H1 (cell line): ENCODE results near the gene PGBD5. TPM values are rescaled to one million over a fixed set of nuclear protein-coding genes. Genes with fewer than 3 reads are reported as not detected.

Source experiments
- CTCF ChIA-PET: fragments of 300-600 bp; sonication (Branson Sonifier 250); formaldehyde crosslinking; loops from one replicate; lab custom pipeline; 2021; ENCODE audit not compliant: partially characterized antibody; lab: Charles Lee
- POLR2A ChIA-PET: fragments of 300-600 bp; sonication (Branson Sonifier 250); formaldehyde crosslinking; loops from one replicate; lab custom pipeline; 2021; ENCODE audit warnings: inconsistent platforms; ENCODE audit not compliant: partially characterized antibody; lab: Charles Lee
- DNase-seq, 2 experiments: peaks; one replicate each; pipeline versions ENCODE4 v3.0.0 to v3.0.0-alpha.2; 2010 to 2022; ENCODE audit warnings: low spot score in 2 of 2, low read depth in 1 of 2, mixed read lengths in 1 of 2
- FAIRE-seq: peaks from 2 replicates; lab custom pipeline; 2011; peaks lifted over from hg19 to GRCh38; lab: Jason Lieb, UNC
- H2AFZ ChIP-seq: 2 replicates; pipeline ENCODE4 v1.8.1; 2012; ENCODE audit warnings: low read length, inconsistent platforms
- H2AK5ac ChIP-seq: 2 replicates; pipeline ENCODE4 v1.6.1; 2013; ENCODE audit warnings: low read depth, low read length
- H2BK120ac ChIP-seq: replicated peaks from 2 replicates; pipeline ENCODE3; 2013; ENCODE audit warnings: low read depth, low read length, inconsistent platforms
- H2BK12ac ChIP-seq: 2 replicates; pipeline ENCODE4 v1.6.1; 2013; ENCODE audit warnings: low read depth, low read length
- H2BK15ac ChIP-seq: 2 replicates; pipeline ENCODE4 v1.6.1; 2013; ENCODE audit warnings: low read length
- H2BK20ac ChIP-seq: 2 replicates; pipeline ENCODE4 v1.6.1; 2013; ENCODE audit warnings: low read length
- H2BK5ac ChIP-seq: 2 replicates; pipeline ENCODE4 v1.6.1; 2013; ENCODE audit warnings: low read depth, low read length
- H3K14ac ChIP-seq: 2 replicates; pipeline ENCODE4 v1.6.1; 2013; ENCODE audit warnings: inconsistent platforms; ENCODE audit not compliant: insufficient read length
- H3K18ac ChIP-seq: 2 replicates; pipeline ENCODE4 v1.6.1; 2013; ENCODE audit warnings: low read length; ENCODE audit errors: extremely low read depth
- H3K23ac ChIP-seq: 2 replicates; pipeline ENCODE4 v1.6.1; 2013; ENCODE audit warnings: inconsistent platforms; ENCODE audit not compliant: insufficient read length
- H3K23me2 ChIP-seq: 2 replicates; pipeline ENCODE4 v1.6.1; 2013; ENCODE audit warnings: low read depth, low read length
- H3K27ac ChIP-seq: 2 replicates; pipeline ENCODE4 v1.6.1; 2011; ENCODE audit warnings: low read depth, low read length, inconsistent platforms
- H3K27me3 ChIP-seq, 4 experiments: replicated peaks in 1 of 4; 1 replicate in 1 of 4; 2 replicates in 3 of 4; pipeline versions ENCODE4 v1.6.1 to v1.8.1; 2011 to 2013; ENCODE audit warnings: low read length in 3 of 4, mild to moderate bottlenecking in 3 of 4, inconsistent platforms in 2 of 4, mixed read lengths in 2 of 4, moderate library complexity in 1 of 4; ENCODE audit not compliant: control insufficient read depth in 3 of 4, insufficient read depth in 3 of 4; ENCODE audit errors: extremely low read depth in 1 of 4
- H3K36me3 ChIP-seq, 4 experiments: 2 replicates each; pipeline versions ENCODE4 v1.6.1 to v1.8.1; 2011 to 2013; ENCODE audit warnings: mild to moderate bottlenecking in 4 of 4, low read length in 3 of 4, moderate library complexity in 2 of 4, control low read depth in 1 of 4, inconsistent platforms in 1 of 4; ENCODE audit not compliant: insufficient read depth in 4 of 4, control insufficient read depth in 2 of 4
- H3K4ac ChIP-seq: replicated peaks from 2 replicates; pipeline ENCODE3; 2013; ENCODE audit warnings: low read length, low read depth, mixed read lengths, inconsistent platforms; ENCODE audit not compliant: insufficient read length
- H3K4me1 ChIP-seq, 4 experiments: replicated peaks in 1 of 4; 1 replicate in 1 of 4; 2 replicates in 3 of 4; pipeline versions ENCODE4 v1.6.1 to v1.8.1; 2011 to 2013; ENCODE audit warnings: low read length in 3 of 4, inconsistent platforms in 2 of 4, mixed read lengths in 1 of 4; ENCODE audit not compliant: insufficient read depth in 4 of 4, control insufficient read depth in 3 of 4
- H3K4me2 ChIP-seq, 2 experiments: 2 replicates each; pipeline versions ENCODE4 v1.6.1 to v1.8.1; 2011 to 2013; ENCODE audit warnings: low read depth in 2 of 2, low read length in 2 of 2, control low read depth in 1 of 2, inconsistent platforms in 1 of 2, mild to moderate bottlenecking in 1 of 2; ENCODE audit not compliant: insufficient read depth in 1 of 2
- H3K4me3 ChIP-seq, 4 experiments: fragments of 200-600, 300-600 bp in 1 of 4; sonication (generic), shearing (Covaris generic), sonication (Bioruptor Twin) in 1 of 4; 2 replicates each; pipeline versions ENCODE4 v1.5.1 to v1.8.1; 2011 to 2016; ENCODE audit warnings: low read length in 4 of 4, low read depth in 3 of 4, control low read depth in 2 of 4, inconsistent platforms in 2 of 4, mild to moderate bottlenecking in 2 of 4, mixed read lengths in 1 of 4, moderate library complexity in 1 of 4; ENCODE audit not compliant: insufficient read depth in 2 of 4; ENCODE audit errors: extremely low read depth in 1 of 4
- H3K56ac ChIP-seq: replicated peaks from 2 replicates; pipeline ENCODE3; 2013; ENCODE audit warnings: low read depth, mild to moderate bottlenecking, mixed read lengths, low read length, inconsistent platforms; ENCODE audit not compliant: insufficient read length
- H3K79me1 ChIP-seq: 2 replicates; pipeline ENCODE4 v1.6.1; 2013; ENCODE audit warnings: low read depth, low read length, control low read depth
- H3K79me2 ChIP-seq, 2 experiments: 2 replicates each; pipeline versions ENCODE4 v1.6.1 to v1.8.1; 2012 to 2013; ENCODE audit warnings: low read length in 2 of 2, mild to moderate bottlenecking in 2 of 2, inconsistent platforms in 1 of 2; ENCODE audit not compliant: insufficient read depth in 2 of 2, control insufficient read depth in 1 of 2
- H3K9ac ChIP-seq, 4 experiments: replicated peaks in 1 of 4; 1 replicate in 1 of 4; 2 replicates in 3 of 4; pipeline versions ENCODE4 v1.6.1 to v1.8.1; 2011 to 2013; ENCODE audit warnings: low read depth in 3 of 4, low read length in 3 of 4, control low read depth in 2 of 4, mild to moderate bottlenecking in 2 of 4, moderate library complexity in 2 of 4, inconsistent platforms in 1 of 4; ENCODE audit errors: extremely low read depth in 1 of 4
- H3K9me3 ChIP-seq, 2 experiments: 2 replicates each; pipeline versions ENCODE4 v1.6.1 to v1.8.1; 2012 to 2013; ENCODE audit warnings: mild to moderate bottlenecking in 2 of 2, moderate library complexity in 2 of 2, control low read depth in 1 of 2, inconsistent platforms in 1 of 2, low read depth in 1 of 2, low read length in 1 of 2, mixed read lengths in 1 of 2; ENCODE audit not compliant: insufficient read depth in 2 of 2
- H4K20me1 ChIP-seq, 2 experiments: replicated peaks in 1 of 2; 2 replicates each; pipeline versions ENCODE3 to v1.8.1; 2011 to 2013; ENCODE audit warnings: inconsistent platforms in 2 of 2, low read length in 2 of 2, mild to moderate bottlenecking in 1 of 2; ENCODE audit not compliant: insufficient read depth in 2 of 2, control insufficient read depth in 1 of 2
- H4K5ac ChIP-seq: 2 replicates; pipeline ENCODE4 v1.6.1; 2013; ENCODE audit warnings: low read length, low read depth, mixed read lengths, inconsistent platforms; ENCODE audit not compliant: insufficient read length
- H4K8ac ChIP-seq: 2 replicates; pipeline ENCODE4 v1.8.0; 2013; ENCODE audit warnings: mild to moderate bottlenecking, moderate library complexity, low read length, inconsistent platforms; ENCODE audit not compliant: insufficient read depth; ENCODE audit errors: extremely low read depth
- H4K91ac ChIP-seq: replicated peaks from 2 replicates; pipeline ENCODE3; 2013; ENCODE audit warnings: low read length, mixed read lengths, inconsistent platforms; ENCODE audit not compliant: insufficient read length
- CBX8 ChIP-seq: fragments of 300-800, 300-1000 bp; sonication (generic); IDR thresholded peaks from 2 replicates; pipeline ENCODE4 v1.7.1; 2016; ENCODE audit warnings: low read depth, low read length, borderline replicate concordance
- HDAC2 ChIP-seq, 2 experiments: fragments of 300-600 bp in 1 of 2; sonication (generic) in 1 of 2; IDR thresholded peaks; 2 replicates each; pipeline ENCODE4 v1.6.1; 2011 to 2012; ENCODE audit warnings: low read depth in 2 of 2, low read length in 2 of 2, mild to moderate bottlenecking in 2 of 2, moderate library complexity in 2 of 2, borderline replicate concordance in 1 of 2, inconsistent platforms in 1 of 2
- KDM1A ChIP-seq: fragments of 200-600, 300-600 bp; sonication (generic); IDR thresholded peaks from 2 replicates; pipeline ENCODE4 v1.7.1; 2016; ENCODE audit warnings: mild to moderate bottlenecking, low read length, borderline replicate concordance
- PHF8 ChIP-seq: fragments of 200-600 bp; sonication (generic); conservative IDR thresholded peaks from 2 replicates; pipeline ENCODE4 v1.7.1; 2012; ENCODE audit warnings: low read depth, mild to moderate bottlenecking, inconsistent platforms, low read length, moderate library complexity
- POLR2A ChIP-seq, 2 experiments: IDR thresholded peaks; 1 replicate in 1 of 2; 2 replicates in 1 of 2; pipeline ENCODE4 v1.6.1; 2011; ENCODE audit warnings: low read depth in 2 of 2, low read length in 2 of 2, mild to moderate bottlenecking in 2 of 2; ENCODE audit errors: control extremely low read depth in 1 of 2
- RAD21 ChIP-seq, 2 experiments: IDR thresholded peaks in 1 of 2; conservative IDR thresholded peaks in 1 of 2; 2 replicates each; pipeline ENCODE4 v1.6.1; 2011; ENCODE audit warnings: low read depth in 2 of 2, low read length in 2 of 2, improper control_type of control experiment in 1 of 2, inconsistent platforms in 1 of 2, mild to moderate bottlenecking in 1 of 2, moderate library complexity in 1 of 2
- SRF ChIP-seq: IDR thresholded peaks from 2 replicates; pipeline ENCODE4 v1.6.1; 2011; ENCODE audit warnings: mild to moderate bottlenecking, low read depth, low read length, moderate library complexity
- WGBS, 2 experiments: shearing (Covaris generic) in 1 of 2; methylation state at CpG; one replicate each; pipeline versions ENCODE4 v1.1.6 to v1.1.7; 2013 to 2015; ENCODE audit warnings: low lambda C conversion rate in 2 of 2, mixed read lengths in 2 of 2, inconsistent platforms in 1 of 2, low coverage in 1 of 2, missing lambda C conversion rate in 1 of 2; ENCODE audit not compliant: insufficient replicate concordance in 2 of 2, insufficient coverage in 1 of 2, insufficient read length in 1 of 2; ENCODE audit errors: extremely low coverage in 1 of 2, missing lambda C conversion rate in 1 of 2; 5-methylcytosine and 5-hydroxymethylcytosine counted together
- polyA plus RNA-seq, 7 experiments: library from polyadenylated mRNA; depleted of rRNA in 3 of 7; stranded (reverse) in 5 of 7; unstranded in 2 of 7; fragments of >200 nt in 5 of 7; fragments of 200-250 nt in 2 of 7; gene quantifications; 1 replicate in 5 of 7; 2 replicates in 1 of 7; 4 replicates in 1 of 7; pipeline versions ENCODE4 v1.2.1 to v1.2.3, GENCODE V29; 2011 to 2013; ENCODE audit warnings: missing spikeins in 2 of 7, mixed read lengths in 2 of 7
- total RNA-seq: library from RNA; stranded (reverse); fragmentation: NEBNext Ultra II Directional; extraction: Animal tissue kit (Norgen Biotek cat#: 25700); gene quantifications from 2 replicates; pipeline ENCODE4 v1.2.1, GENCODE V29; 2021

Gene PGBD5
- total and polyA plus RNA-seq, 2 of the 8 experiments (the other 6 are each of a cell fraction or from before 2014, with no cell fraction given) = 16.3 to 18.4 TPM

DNA sequence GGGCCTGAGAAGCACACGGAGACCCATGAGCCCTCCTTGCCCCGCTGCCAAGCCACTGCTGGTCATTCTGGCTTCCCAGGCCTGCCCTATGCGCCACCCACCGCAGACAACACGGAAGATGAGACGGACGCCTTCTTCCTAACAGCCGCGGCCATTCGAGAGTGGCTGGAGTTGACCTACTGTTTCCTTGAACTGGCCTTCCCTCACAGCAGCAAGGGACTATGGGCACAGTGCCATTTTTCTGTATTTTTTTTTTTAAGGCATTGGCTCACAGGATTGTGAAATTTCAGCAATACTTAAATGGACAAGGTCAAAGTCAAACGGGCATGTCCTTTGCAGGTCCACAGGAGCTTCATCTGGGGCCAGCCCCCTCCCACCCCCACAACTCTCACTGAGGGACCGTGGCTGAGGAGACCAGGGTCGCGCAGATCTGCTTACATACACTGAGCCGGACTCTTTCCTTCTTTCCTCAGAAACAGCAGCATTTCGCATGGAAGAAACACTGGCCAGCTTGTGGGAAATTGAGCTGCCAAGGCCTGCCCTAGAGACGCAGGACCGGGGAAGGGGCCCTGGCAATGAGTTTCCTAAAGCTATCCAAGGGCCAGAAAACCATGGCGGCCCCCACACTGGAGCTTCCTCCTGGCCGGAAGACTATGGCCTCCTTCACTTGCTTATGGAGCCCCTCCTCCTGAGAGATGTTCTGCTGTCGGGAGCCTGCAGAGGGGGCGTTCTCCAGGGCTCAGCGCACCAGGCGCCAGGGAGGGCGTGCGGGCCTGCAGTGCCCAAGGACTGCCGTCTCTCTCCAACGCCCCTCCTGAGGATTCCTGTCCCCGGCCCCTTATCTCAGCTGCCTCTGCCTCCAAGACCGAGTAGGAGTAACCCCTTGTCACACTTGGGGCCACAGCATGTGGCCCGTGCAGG, 98.9 kb downstream of the PGBD5 start:
- no peaks in the 10 kb centered on the region for H3K79me2 ChIP-seq
- no peak overlapping the region for H3K27ac ChIP-seq
- no peak overlapping the region for H4K8ac ChIP-seq
- H3K4me2 ChIP-seq = no peak overlapping the region
- POLR2A ChIA-PET = interaction anchor here (1.1 to 1.6 kb wide), 4 partner anchors 9 to 97 kb away, joined by 3 to 5 read pairs (median 4); no protein-coding TSS in a partner anchor
- H3K23me2 ChIP-seq = peaks cover 2% of the 10 kb centered on the region; the same call in 1 of the 2 replicates
- peaks cover 2 to 6% (median 3%) of the 10 kb centered on the region in 4 experiments; a peak in 3 of 7 replicates for H3K4me1 ChIP-seq
- no peak overlapping the region for H4K5ac ChIP-seq
- no peak overlapping the region for H2BK15ac ChIP-seq
- no peak overlapping the region for H3K18ac ChIP-seq
- no peak overlapping the region for H2BK12ac ChIP-seq
- H4K20me1 ChIP-seq = no peaks in the 10 kb centered on the region
- 87% methylated on average over 30 of the region's 31 CpGs; no CpG with 5 or more reads in 1 of the 2 experiments for WGBS, 2 experiments
- H3K9me3 ChIP-seq = no peaks in the 10 kb centered on the region
- no peak for DNase-seq
- H3K56ac ChIP-seq = no peak overlapping the region
- H3K23ac ChIP-seq = no peak overlapping the region
- H3K14ac ChIP-seq = no peak overlapping the region
- H3K4ac ChIP-seq = no peak overlapping the region
- no peak overlapping the region for H2BK20ac ChIP-seq
- no peak overlapping the region for H2AFZ ChIP-seq
- H3K36me3 ChIP-seq = peaks cover 5 to 13% (median 10%) of the 10 kb centered on the region in 4 experiments; a peak in 7 of 8 replicates
- CTCF ChIA-PET = interaction anchor here (0.6 to 1.3 kb wide), 3 partner anchors 99 to 257 kb away, joined by 3 to 4 read pairs (median 3); partner anchors contain the start of gene PGBD5
- H2AK5ac ChIP-seq = no peak overlapping the region
- no peak overlapping the region for H4K91ac ChIP-seq
- H2BK120ac ChIP-seq = no peak overlapping the region
- no peak for FAIRE-seq
- H3K9ac ChIP-seq = no peak overlapping the region
- H3K79me1 ChIP-seq = no peaks in the 10 kb centered on the region
- no peak overlapping the region for H3K4me3 ChIP-seq
- no peaks in the 10 kb centered on the region for H3K27me3 ChIP-seq
- H2BK5ac ChIP-seq = no peak overlapping the region
- no peak for TF ChIP-seq CBX8
- no peak for TF ChIP-seq SRF
- no peak for TF ChIP-seq POLR2A (IDR thresholded peaks at IDR 0.05; ENCODE audit: control extremely low read depth in 1 of 2, low read depth in 2 of 2, low read length in 2 of 2)
- TF ChIP-seq HDAC2 (IDR thresholded peaks at IDR 0.05; ENCODE audit: borderline replicate concordance in 1 of 2, low read depth in 2 of 2, low read length in 2 of 2) = no peak
- TF ChIP-seq PHF8 = no peak
- no peak for TF ChIP-seq KDM1A
- 0 out of 4 replicates have a peak, but pooled peaks of 1 of the 2 experiments have one; percentile 13 for TF ChIP-seq RAD21 (IDR thresholded peaks at IDR 0.05 in 1 of 2, conservative IDR thresholded peaks at IDR 0.05 in 1 of 2; ENCODE audit: low read depth in 2 of 2, low read length in 2 of 2)
